K562 (cell line): ENCODE results near the gene ZNF487. TPM values are rescaled to one million over a fixed set of nuclear protein-coding genes. Genes with fewer than 3 reads are reported as not detected.

ENCODE experiments used
- ARID1B ChIP-seq: fragments of 450-650 bp; IDR thresholded peaks from 2 replicates; pipeline ENCODE4 v1.6.1; 2016; ENCODE audit warnings: antibody characterized with exemption, mild to moderate bottlenecking, inconsistent platforms
- COPS2 ChIP-seq: fragments of 450-650 bp; conservative IDR thresholded peaks from 2 replicates; pipeline ENCODE4 v1.6.1; 2016; ENCODE audit warnings: mild to moderate bottlenecking, moderate library complexity
- FOXJ3 ChIP-seq: sonication (generic); formaldehyde crosslinking; IDR thresholded peaks from 2 replicates; pipeline ENCODE4 v1.4.0; 2020; ENCODE audit warnings: mild to moderate bottlenecking, missing genetic modification reagents
- MECOM ChIP-seq: fragments of 250-450 bp; sonication (Bioruptor Pico); IDR thresholded peaks from 2 replicates; pipeline ENCODE4 v1.8.0; 2022; ENCODE audit warnings: inconsistent platforms
- MYBL2 ChIP-seq, 2 experiments: fragments of 450-650 bp in 1 of 2; sonication (generic) in 1 of 2; formaldehyde crosslinking in 1 of 2; IDR thresholded peaks; 2 replicates each; pipeline versions ENCODE4 v1.6.1 to v1.8.1; 2017 to 2022; ENCODE audit warnings: borderline replicate concordance in 1 of 2, inconsistent platforms in 1 of 2, low read depth in 1 of 2, mild to moderate bottlenecking in 1 of 2, missing genetic modification reagents in 1 of 2, moderate library complexity in 1 of 2
- RAD21 ChIP-seq, 2 experiments: fragments of 250-450 bp in 1 of 2; fragments of 450-650 bp in 1 of 2; sonication (Bioruptor Pico) in 1 of 2; formaldehyde crosslinking in 1 of 2; IDR thresholded peaks in 1 of 2; conservative IDR thresholded peaks in 1 of 2; 2 replicates each; pipeline versions ENCODE4 v1.4.0 to v1.8.0; 2020 to 2022; ENCODE audit warnings: mild to moderate bottlenecking in 2 of 2, moderate library complexity in 1 of 2
- RBM25 ChIP-seq: fragments of 200-400 bp; formaldehyde crosslinking; IDR thresholded peaks from 2 replicates; pipeline ENCODE4 v1.6.1; 2018; ENCODE audit warnings: low read length, low read depth, moderate library complexity; ENCODE audit not compliant: severe bottlenecking
- RUNX1 ChIP-seq: sonication (generic); IDR thresholded peaks from 2 replicates; pipeline ENCODE4 v1.6.1; 2016; ENCODE audit warnings: antibody characterized with exemption, low read depth
- SOX6 ChIP-seq: fragments of 450-650 bp; IDR thresholded peaks from 2 replicates; pipeline ENCODE4 v1.6.1; 2014; ENCODE audit warnings: mild to moderate bottlenecking
- SUPT5H ChIP-seq: fragments of 450-650 bp; IDR thresholded peaks from 2 replicates; pipeline ENCODE4 v1.6.1; 2016
- polyA plus RNA-seq, 8 experiments: library from polyadenylated mRNA; depleted of rRNA in 4 of 8; stranded (reverse) in 5 of 8; unstranded in 3 of 8; fragments of >200 nt; fragmentation: Nextera tagmentation in 2 of 8; fragmentation: Illumina TruSeq in 1 of 8; extraction: Ambion mirVana in 2 of 8; extraction: Trizol in 1 of 8; gene quantifications; 2 replicates each; pipeline versions ENCODE4 v1.2.1 to v1.2.3, GENCODE V29; 2011 to 2014; ENCODE audit warnings: inconsistent platforms in 1 of 8, missing spikeins in 1 of 8
- total RNA-seq, 7 experiments: library from RNA; depleted of rRNA in 6 of 7; stranded (reverse); fragments of >200 nt in 6 of 7; fragmentation: Illumina TruSeq in 2 of 7; extraction: Trizol in 2 of 7; gene quantifications; 2 replicates each; pipeline versions ENCODE4 v1.2.1 to v1.2.3, GENCODE V29; 2011 to 2021; ENCODE audit warnings: low replicate concordance in 1 of 7
- TF ChIP-seq, protein P1 (sequence below): fragments of 450-650 bp; IDR thresholded peaks from 2 replicates; pipeline ENCODE4 v1.6.1; 2016; ENCODE audit warnings: antibody characterized with exemption
- TF ChIP-seq, protein P2 (sequence below): fragments of 250-450 bp; sonication (Bioruptor Pico); IDR thresholded peaks from 2 replicates; pipeline ENCODE4 v1.8.0; 2021; ENCODE audit warnings: borderline replicate concordance, mild to moderate bottlenecking, moderate library complexity; ENCODE audit not compliant: poor library complexity, severe bottlenecking
- TF ChIP-seq, protein P3 (sequence below): fragments of 200-600 bp; sonication (generic); IDR thresholded peaks from one replicate; pipeline ENCODE4 v1.6.1; 2012; ENCODE audit warnings: mild to moderate bottlenecking, low read depth, low read length, inconsistent platforms
- TF ChIP-seq, protein P4 (sequence below): fragments of 450-650 bp; formaldehyde crosslinking; conservative IDR thresholded peaks from 2 replicates; pipeline ENCODE4 v1.4.0; 2022; ENCODE audit warnings: mild to moderate bottlenecking, missing genetic modification characterization

The ZNF487 gene
- total and polyA plus RNA-seq, 9 of the 15 experiments (the other 6 are each of a cell fraction or from before 2014, with no cell fraction given): 1.9 to 6.5 (median 4.2) TPM

GRCh38 chr10:43389867-43390266 is 47.0 kb upstream of the ZNF487 start (continued):
- TF ChIP-seq, protein P1, sequence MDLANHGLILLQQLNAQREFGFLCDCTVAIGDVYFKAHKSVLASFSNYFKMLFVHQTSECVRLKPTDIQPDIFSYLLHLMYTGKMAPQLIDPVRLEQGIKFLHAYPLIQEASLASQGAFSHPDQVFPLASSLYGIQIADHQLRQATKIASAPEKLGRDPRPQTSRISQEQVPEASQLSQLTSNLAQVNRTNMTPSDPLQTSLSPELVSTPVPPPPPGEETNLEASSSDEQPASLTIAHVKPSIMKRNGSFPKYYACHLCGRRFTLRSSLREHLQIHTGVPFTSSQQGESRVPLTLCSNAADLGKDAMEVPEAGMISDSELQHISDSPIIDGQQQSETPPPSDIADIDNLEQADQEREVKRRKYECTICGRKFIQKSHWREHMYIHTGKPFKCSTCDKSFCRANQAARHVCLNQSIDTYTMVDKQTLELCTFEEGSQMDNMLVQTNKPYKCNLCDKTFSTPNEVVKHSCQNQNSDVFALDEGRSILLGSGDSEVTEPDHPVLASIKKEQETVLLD: no peak
- TF ChIP-seq MECOM (CRISPR knock-in tag) (no peak), RAD21 (CRISPR knock-in tag; conservative IDR thresholded peaks at IDR 0.05 in 1 of 2, IDR thresholded peaks at IDR 0.05 in 1 of 2) (no peak), SUPT5H (no peak), SOX6 (no peak), ARID1B (peak; percentile 58), MYBL2 (IDR thresholded peaks at IDR 0.05; ENCODE audit: low read depth) (no peak), MYBL2 (CRISPR knock-in tag; IDR thresholded peaks at IDR 0.05; ENCODE audit: borderline replicate concordance) (no peak), FOXJ3 (no peak), RUNX1 (no peak), RBM25 (no peak), COPS2 (no peak)
- TF ChIP-seq, protein P2, sequence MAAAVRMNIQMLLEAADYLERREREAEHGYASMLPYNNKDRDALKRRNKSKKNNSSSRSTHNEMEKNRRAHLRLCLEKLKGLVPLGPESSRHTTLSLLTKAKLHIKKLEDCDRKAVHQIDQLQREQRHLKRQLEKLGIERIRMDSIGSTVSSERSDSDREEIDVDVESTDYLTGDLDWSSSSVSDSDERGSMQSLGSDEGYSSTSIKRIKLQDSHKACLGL: no peak
- TF ChIP-seq, protein P3, sequence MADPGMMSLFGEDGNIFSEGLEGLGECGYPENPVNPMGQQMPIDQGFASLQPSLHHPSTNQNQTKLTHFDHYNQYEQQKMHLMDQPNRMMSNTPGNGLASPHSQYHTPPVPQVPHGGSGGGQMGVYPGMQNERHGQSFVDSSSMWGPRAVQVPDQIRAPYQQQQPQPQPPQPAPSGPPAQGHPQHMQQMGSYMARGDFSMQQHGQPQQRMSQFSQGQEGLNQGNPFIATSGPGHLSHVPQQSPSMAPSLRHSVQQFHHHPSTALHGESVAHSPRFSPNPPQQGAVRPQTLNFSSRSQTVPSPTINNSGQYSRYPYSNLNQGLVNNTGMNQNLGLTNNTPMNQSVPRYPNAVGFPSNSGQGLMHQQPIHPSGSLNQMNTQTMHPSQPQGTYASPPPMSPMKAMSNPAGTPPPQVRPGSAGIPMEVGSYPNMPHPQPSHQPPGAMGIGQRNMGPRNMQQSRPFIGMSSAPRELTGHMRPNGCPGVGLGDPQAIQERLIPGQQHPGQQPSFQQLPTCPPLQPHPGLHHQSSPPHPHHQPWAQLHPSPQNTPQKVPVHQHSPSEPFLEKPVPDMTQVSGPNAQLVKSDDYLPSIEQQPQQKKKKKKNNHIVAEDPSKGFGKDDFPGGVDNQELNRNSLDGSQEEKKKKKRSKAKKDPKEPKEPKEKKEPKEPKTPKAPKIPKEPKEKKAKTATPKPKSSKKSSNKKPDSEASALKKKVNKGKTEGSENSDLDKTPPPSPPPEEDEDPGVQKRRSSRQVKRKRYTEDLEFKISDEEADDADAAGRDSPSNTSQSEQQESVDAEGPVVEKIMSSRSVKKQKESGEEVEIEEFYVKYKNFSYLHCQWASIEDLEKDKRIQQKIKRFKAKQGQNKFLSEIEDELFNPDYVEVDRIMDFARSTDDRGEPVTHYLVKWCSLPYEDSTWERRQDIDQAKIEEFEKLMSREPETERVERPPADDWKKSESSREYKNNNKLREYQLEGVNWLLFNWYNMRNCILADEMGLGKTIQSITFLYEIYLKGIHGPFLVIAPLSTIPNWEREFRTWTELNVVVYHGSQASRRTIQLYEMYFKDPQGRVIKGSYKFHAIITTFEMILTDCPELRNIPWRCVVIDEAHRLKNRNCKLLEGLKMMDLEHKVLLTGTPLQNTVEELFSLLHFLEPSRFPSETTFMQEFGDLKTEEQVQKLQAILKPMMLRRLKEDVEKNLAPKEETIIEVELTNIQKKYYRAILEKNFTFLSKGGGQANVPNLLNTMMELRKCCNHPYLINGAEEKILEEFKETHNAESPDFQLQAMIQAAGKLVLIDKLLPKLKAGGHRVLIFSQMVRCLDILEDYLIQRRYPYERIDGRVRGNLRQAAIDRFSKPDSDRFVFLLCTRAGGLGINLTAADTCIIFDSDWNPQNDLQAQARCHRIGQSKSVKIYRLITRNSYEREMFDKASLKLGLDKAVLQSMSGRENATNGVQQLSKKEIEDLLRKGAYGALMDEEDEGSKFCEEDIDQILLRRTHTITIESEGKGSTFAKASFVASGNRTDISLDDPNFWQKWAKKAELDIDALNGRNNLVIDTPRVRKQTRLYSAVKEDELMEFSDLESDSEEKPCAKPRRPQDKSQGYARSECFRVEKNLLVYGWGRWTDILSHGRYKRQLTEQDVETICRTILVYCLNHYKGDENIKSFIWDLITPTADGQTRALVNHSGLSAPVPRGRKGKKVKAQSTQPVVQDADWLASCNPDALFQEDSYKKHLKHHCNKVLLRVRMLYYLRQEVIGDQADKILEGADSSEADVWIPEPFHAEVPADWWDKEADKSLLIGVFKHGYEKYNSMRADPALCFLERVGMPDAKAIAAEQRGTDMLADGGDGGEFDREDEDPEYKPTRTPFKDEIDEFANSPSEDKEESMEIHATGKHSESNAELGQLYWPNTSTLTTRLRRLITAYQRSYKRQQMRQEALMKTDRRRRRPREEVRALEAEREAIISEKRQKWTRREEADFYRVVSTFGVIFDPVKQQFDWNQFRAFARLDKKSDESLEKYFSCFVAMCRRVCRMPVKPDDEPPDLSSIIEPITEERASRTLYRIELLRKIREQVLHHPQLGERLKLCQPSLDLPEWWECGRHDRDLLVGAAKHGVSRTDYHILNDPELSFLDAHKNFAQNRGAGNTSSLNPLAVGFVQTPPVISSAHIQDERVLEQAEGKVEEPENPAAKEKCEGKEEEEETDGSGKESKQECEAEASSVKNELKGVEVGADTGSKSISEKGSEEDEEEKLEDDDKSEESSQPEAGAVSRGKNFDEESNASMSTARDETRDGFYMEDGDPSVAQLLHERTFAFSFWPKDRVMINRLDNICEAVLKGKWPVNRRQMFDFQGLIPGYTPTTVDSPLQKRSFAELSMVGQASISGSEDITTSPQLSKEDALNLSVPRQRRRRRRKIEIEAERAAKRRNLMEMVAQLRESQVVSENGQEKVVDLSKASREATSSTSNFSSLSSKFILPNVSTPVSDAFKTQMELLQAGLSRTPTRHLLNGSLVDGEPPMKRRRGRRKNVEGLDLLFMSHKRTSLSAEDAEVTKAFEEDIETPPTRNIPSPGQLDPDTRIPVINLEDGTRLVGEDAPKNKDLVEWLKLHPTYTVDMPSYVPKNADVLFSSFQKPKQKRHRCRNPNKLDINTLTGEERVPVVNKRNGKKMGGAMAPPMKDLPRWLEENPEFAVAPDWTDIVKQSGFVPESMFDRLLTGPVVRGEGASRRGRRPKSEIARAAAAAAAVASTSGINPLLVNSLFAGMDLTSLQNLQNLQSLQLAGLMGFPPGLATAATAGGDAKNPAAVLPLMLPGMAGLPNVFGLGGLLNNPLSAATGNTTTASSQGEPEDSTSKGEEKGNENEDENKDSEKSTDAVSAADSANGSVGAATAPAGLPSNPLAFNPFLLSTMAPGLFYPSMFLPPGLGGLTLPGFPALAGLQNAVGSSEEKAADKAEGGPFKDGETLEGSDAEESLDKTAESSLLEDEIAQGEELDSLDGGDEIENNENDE: no peak
- TF ChIP-seq, protein P4, sequence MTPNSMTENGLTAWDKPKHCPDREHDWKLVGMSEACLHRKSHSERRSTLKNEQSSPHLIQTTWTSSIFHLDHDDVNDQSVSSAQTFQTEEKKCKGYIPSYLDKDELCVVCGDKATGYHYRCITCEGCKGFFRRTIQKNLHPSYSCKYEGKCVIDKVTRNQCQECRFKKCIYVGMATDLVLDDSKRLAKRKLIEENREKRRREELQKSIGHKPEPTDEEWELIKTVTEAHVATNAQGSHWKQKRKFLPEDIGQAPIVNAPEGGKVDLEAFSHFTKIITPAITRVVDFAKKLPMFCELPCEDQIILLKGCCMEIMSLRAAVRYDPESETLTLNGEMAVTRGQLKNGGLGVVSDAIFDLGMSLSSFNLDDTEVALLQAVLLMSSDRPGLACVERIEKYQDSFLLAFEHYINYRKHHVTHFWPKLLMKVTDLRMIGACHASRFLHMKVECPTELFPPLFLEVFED (CRISPR knock-in tag): no peak
